H9 (cell line): ENCODE data around the gene C16orf89. TPM values are rescaled to one million over a fixed set of nuclear protein-coding genes. Genes with fewer than 3 reads are reported as not detected.
"Not testable (repeated sequence)": the region's sequence is repeated elsewhere in the genome, so short reads cannot be mapped to it uniquely, and the experiment has no call there.

Experiments
- DNase-seq: peaks from one replicate; pipeline ENCODE4 v3.0.0-alpha.2; 2017
- H2AFZ ChIP-seq: one replicate; pipeline ENCODE4 v1.6.1; 2013; ENCODE audit warnings: mild to moderate bottlenecking, low read length, control low read depth, moderate library complexity
- H2AK5ac ChIP-seq: 2 replicates; pipeline ENCODE4 v1.6.1; 2013; ENCODE audit warnings: low read length, control low read depth, mixed read lengths; ENCODE audit not compliant: insufficient read length
- H2BK120ac ChIP-seq: one replicate; pipeline ENCODE4 v1.6.1; 2013; ENCODE audit warnings: low read depth, mild to moderate bottlenecking, low read length, control low read depth, inconsistent platforms; ENCODE audit not compliant: poor library complexity, severe bottlenecking
- H2BK12ac ChIP-seq: 2 replicates; pipeline ENCODE4 v1.6.1; 2013; ENCODE audit warnings: low read length, control low read depth, mixed read lengths, low read depth; ENCODE audit not compliant: insufficient read length
- H2BK15ac ChIP-seq: 2 replicates; pipeline ENCODE4 v1.6.1; 2013; ENCODE audit warnings: low read depth, low read length, control low read depth
- H2BK20ac ChIP-seq: one replicate; pipeline ENCODE4 v1.6.1; 2013; ENCODE audit warnings: low read depth, mild to moderate bottlenecking, low read length, control low read depth, inconsistent platforms; ENCODE audit not compliant: poor library complexity, severe bottlenecking
- H2BK5ac ChIP-seq: 2 replicates; pipeline ENCODE4 v1.6.1; 2013; ENCODE audit warnings: low read length, control low read depth, mixed read lengths; ENCODE audit not compliant: insufficient read length
- H3K14ac ChIP-seq: 2 replicates; pipeline ENCODE4 v1.6.1; 2013; ENCODE audit warnings: low read length, control low read depth; ENCODE audit not compliant: insufficient read depth
- H3K18ac ChIP-seq: 2 replicates; pipeline ENCODE4 v1.6.1; 2013; ENCODE audit warnings: low read depth, mild to moderate bottlenecking, mixed read lengths, low read length, control low read depth; ENCODE audit not compliant: insufficient read length
- H3K23ac ChIP-seq: 2 replicates; pipeline ENCODE4 v1.6.1; 2013; ENCODE audit warnings: low read length, control low read depth, mixed read lengths, low read depth; ENCODE audit not compliant: insufficient read length
- H3K23me2 ChIP-seq: 2 replicates; pipeline ENCODE4 v1.6.1; 2013; ENCODE audit warnings: low read depth, mild to moderate bottlenecking, mixed read lengths, low read length, control low read depth; ENCODE audit not compliant: insufficient read length, poor library complexity, severe bottlenecking
- H3K27ac ChIP-seq: 2 replicates; pipeline ENCODE4 v1.5.1; 2013; ENCODE audit warnings: low read length, control low read depth, mixed read lengths, low read depth; ENCODE audit not compliant: insufficient read length
- H3K27me3 ChIP-seq: 2 replicates; pipeline ENCODE4 v1.6.1; 2013; ENCODE audit warnings: low read length, control low read depth, inconsistent platforms; ENCODE audit not compliant: insufficient read depth
- H3K4ac ChIP-seq: 2 replicates; pipeline ENCODE4 v1.6.1; 2013; ENCODE audit warnings: low read depth, mild to moderate bottlenecking, control low read depth, inconsistent platforms, low read length, moderate library complexity
- H3K4me1 ChIP-seq: 2 replicates; pipeline ENCODE4 v1.6.1; 2013; ENCODE audit warnings: low read length, control low read depth, inconsistent platforms; ENCODE audit not compliant: insufficient read depth
- H3K4me2 ChIP-seq: 2 replicates; pipeline ENCODE4 v1.6.1; 2013; ENCODE audit warnings: low read length, control low read depth, mixed read lengths; ENCODE audit not compliant: insufficient read length, insufficient read depth
- H3K56ac ChIP-seq: 2 replicates; pipeline ENCODE4 v1.6.1; 2013; ENCODE audit warnings: low read depth, mild to moderate bottlenecking, mixed read lengths, low read length, control low read depth; ENCODE audit not compliant: insufficient read length
- H3K79me1 ChIP-seq: 2 replicates; pipeline ENCODE4 v1.6.1; 2013; ENCODE audit warnings: low read depth, mild to moderate bottlenecking, moderate library complexity, low read length, control low read depth, inconsistent platforms; ENCODE audit not compliant: insufficient read depth, poor library complexity, severe bottlenecking
- H3K79me2 ChIP-seq: 2 replicates; pipeline ENCODE4 v1.6.1; 2013; ENCODE audit warnings: low read length, control low read depth, inconsistent platforms; ENCODE audit not compliant: insufficient read depth
- H3K9ac ChIP-seq: 2 replicates; pipeline ENCODE4 v1.6.1; 2013; ENCODE audit warnings: low read length, control low read depth, mixed read lengths; ENCODE audit not compliant: insufficient read length; ENCODE audit errors: extremely low read depth
- H3K9me3 ChIP-seq: one replicate; pipeline ENCODE4 v1.6.1; 2013; ENCODE audit warnings: low read depth, low read length, inconsistent platforms; ENCODE audit not compliant: control insufficient read depth
- H3T11ph ChIP-seq: one replicate; pipeline ENCODE4 v1.6.1; 2013; ENCODE audit warnings: mild to moderate bottlenecking, low read length, control low read depth, inconsistent platforms
- H4K20me1 ChIP-seq: one replicate; pipeline ENCODE4 v1.6.1; 2013; ENCODE audit not compliant: control insufficient read depth, insufficient read length, insufficient read depth
- H4K5ac ChIP-seq: 2 replicates; pipeline ENCODE4 v1.6.1; 2013; ENCODE audit warnings: low read depth, mild to moderate bottlenecking, mixed read lengths, low read length, control low read depth; ENCODE audit not compliant: insufficient read length
- H4K8ac ChIP-seq: replicated peaks from 2 replicates; pipeline ENCODE4 v1.6.1; 2013; ENCODE audit warnings: low read length, control low read depth, mixed read lengths, low read depth; ENCODE audit not compliant: insufficient read length
- H4K91ac ChIP-seq: 2 replicates; pipeline ENCODE4 v1.6.1; 2013; ENCODE audit warnings: low read depth, mild to moderate bottlenecking, moderate library complexity, mixed read lengths, low read length, control low read depth; ENCODE audit not compliant: insufficient read length
- H3K27ac Mint-ChIP-seq, 3 experiments: 2 replicates in 2 of 3; 3 replicates in 1 of 3; pipeline ENCODE4 v1.8.0; 2020 to 2021; ENCODE audit warnings: mixed read lengths in 3 of 3, mild to moderate bottlenecking in 1 of 3, moderate library complexity in 1 of 3
- H3K27me3 Mint-ChIP-seq: 2 replicates; pipeline ENCODE4 v1.8.0; 2021; ENCODE audit warnings: low read depth, mild to moderate bottlenecking, moderate library complexity, mixed read lengths
- H3K36me3 Mint-ChIP-seq, 3 experiments: 2 replicates in 2 of 3; 3 replicates in 1 of 3; pipeline ENCODE4 v1.8.0; 2020 to 2021; ENCODE audit warnings: low read depth in 3 of 3, mixed read lengths in 3 of 3; ENCODE audit not compliant: insufficient read depth in 1 of 3
- H3K4me1 Mint-ChIP-seq, 2 experiments: 2 replicates each; pipeline ENCODE4 v1.8.0; 2020; ENCODE audit warnings: mixed read lengths in 2 of 2
- H3K4me3 Mint-ChIP-seq, 2 experiments: 2 replicates in 1 of 2; 3 replicates in 1 of 2; pipeline ENCODE4 v1.8.0; 2020 to 2021; ENCODE audit warnings: mild to moderate bottlenecking in 2 of 2, mixed read lengths in 2 of 2, moderate library complexity in 1 of 2
- H3K9me3 Mint-ChIP-seq, 2 experiments: 2 replicates in 1 of 2; 3 replicates in 1 of 2; pipeline ENCODE4 v1.8.0; 2020; ENCODE audit warnings: mild to moderate bottlenecking in 2 of 2, mixed read lengths in 2 of 2, moderate library complexity in 1 of 2
- CTCF ChIP-seq: fragments of 200-600 bp; sonication (generic); conservative IDR thresholded peaks from 3 replicates; pipeline ENCODE4 v1.8.0; 2021; ENCODE audit warnings: antibody characterized with exemption, mild to moderate bottlenecking
- WGBS: extraction: QIAGEN DNeasy Blood & Tissue Kit; methylation state at CpG from one replicate; pipeline ENCODE4 v1.1.7; 2013; ENCODE audit warnings: missing lambda C conversion rate, low lambda C conversion rate, mixed read lengths; ENCODE audit not compliant: insufficient read length; ENCODE audit errors: extremely low coverage; 5-methylcytosine and 5-hydroxymethylcytosine counted together
- total RNA-seq: library from RNA; stranded (reverse); gene quantifications from 2 replicates; pipeline ENCODE4 v1.2.1, GENCODE V29; 2021

The C16orf89 gene
- total RNA-seq, 1 experiment from 2014 or later: 2.5 TPM

- no peaks in the 10 kb centered on the region for H3K9me3 Mint-ChIP-seq
- no peaks in the 10 kb centered on the region for H3K36me3 Mint-ChIP-seq
- H3K4me1 Mint-ChIP-seq: peaks cover 4% of the 10 kb centered on the region in 2 experiments; a peak in 2 of 4 replicates
These were observed 42.9 kb upstream of the C16orf89 start for GRCh38 chr16:5108505-5109158.

DNA sequence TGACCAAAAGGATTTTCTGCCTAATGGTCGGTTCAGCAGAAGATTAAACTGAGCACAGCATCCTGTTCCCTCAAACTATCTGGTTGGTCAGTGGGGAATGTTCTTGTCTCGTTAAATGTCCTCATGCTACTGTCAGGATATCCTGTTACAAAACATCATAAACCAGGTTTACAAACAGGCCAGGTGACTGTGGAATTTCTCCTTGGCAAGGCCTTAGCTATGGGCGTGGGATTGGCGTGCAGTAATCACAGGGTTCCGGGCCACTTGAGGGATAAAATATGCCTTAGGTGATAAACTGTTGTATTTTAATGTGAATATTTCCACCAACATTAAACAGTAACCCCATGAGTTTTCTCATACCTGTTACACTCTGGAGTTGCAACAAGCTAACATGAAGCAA lies 39.3 kb upstream of the C16orf89 start:
- H2BK12ac ChIP-seq, DNase-seq, H3K27ac Mint-ChIP-seq, H3K23ac ChIP-seq, H2BK5ac ChIP-seq, H3K79me2 ChIP-seq, H3T11ph ChIP-seq, H3K4me2 ChIP-seq, H3K9me3 Mint-ChIP-seq, H3K56ac ChIP-seq, H3K4ac ChIP-seq, H3K27me3 ChIP-seq, H3K4me1 Mint-ChIP-seq, H2AFZ ChIP-seq, H2BK120ac ChIP-seq, H3K27me3 Mint-ChIP-seq, H3K9me3 ChIP-seq, H4K5ac ChIP-seq, H3K23me2 ChIP-seq, H4K8ac ChIP-seq, H3K79me1 ChIP-seq, H4K91ac ChIP-seq, H2BK20ac ChIP-seq, H2AK5ac ChIP-seq, H3K9ac ChIP-seq, H4K20me1 ChIP-seq, H3K4me3 Mint-ChIP-seq, H3K18ac ChIP-seq, H3K14ac ChIP-seq, H3K36me3 Mint-ChIP-seq, H3K27ac ChIP-seq, H3K4me1 ChIP-seq, H2BK15ac ChIP-seq: not testable (repeated sequence)
- WGBS: no CpG with 5 or more reads among the region's 5 CpGs

More at GRCh38 chr16:5108505-5109158, 42.9 kb upstream of the C16orf89 start:
- no peaks in the 10 kb centered on the region for H3K9me3 ChIP-seq
- no peak overlapping the region for H4K91ac ChIP-seq
- no peak overlapping the region for H2BK20ac ChIP-seq
- no peak overlapping the region for H3K4ac ChIP-seq
- no peak overlapping the region for H3K9ac ChIP-seq
- WGBS: no CpG with 5 or more reads among the region's 27 CpGs
- no peak overlapping the region for H3K56ac ChIP-seq
- H2AFZ ChIP-seq: no peak overlapping the region
- no peaks in the 10 kb centered on the region for H3K79me1 ChIP-seq
- no peaks in the 10 kb centered on the region for H3K4me1 ChIP-seq
- H3K4me2 ChIP-seq: no peak overlapping the region
- H4K5ac ChIP-seq: no peak overlapping the region
- no peak overlapping the region for H3T11ph ChIP-seq
- Mint-ChIP-seq H3K4me3 (no peak overlapping the region), H3K27ac (0 out of 7 replicates have a peak overlapping the region, but pooled peaks of 1 of the 3 experiments have one; percentile 40), H3K27me3 (no peaks in the 10 kb centered on the region)
- no peaks in the 10 kb centered on the region for H4K20me1 ChIP-seq
- H3K27ac ChIP-seq: no peak overlapping the region
- H3K79me2 ChIP-seq: no peaks in the 10 kb centered on the region
- no peaks in the 10 kb centered on the region for H3K23me2 ChIP-seq
- no peak overlapping the region for H3K23ac ChIP-seq
- H2BK15ac ChIP-seq: no peak overlapping the region
- H3K18ac ChIP-seq: no peak overlapping the region
- TF ChIP-seq CTCF: no peak
- H2BK5ac ChIP-seq: no peak overlapping the region
- H3K14ac ChIP-seq: no peak overlapping the region
- no peak overlapping the region for H2BK12ac ChIP-seq
- H4K8ac ChIP-seq: no peak overlapping the region
- H3K27me3 ChIP-seq: no peaks in the 10 kb centered on the region
- H2BK120ac ChIP-seq: no peak overlapping the region
- DNase-seq: no peak
- H2AK5ac ChIP-seq: no peak overlapping the region
